IPS-15b (cell line): ENCODE results near the gene LMX1B.
"Not testable (repeated sequence)": the region's sequence is repeated elsewhere in the genome, so short reads cannot be mapped to it uniquely, and the experiment has no call there.

Experiments
- H3K27me3 ChIP-seq: one replicate; pipeline ENCODE4 v1.6.1; 2013; ENCODE audit warnings: low read length; ENCODE audit not compliant: control insufficient read depth, insufficient read depth
- H3K36me3 ChIP-seq: one replicate; pipeline ENCODE4 v1.6.1; 2013; ENCODE audit warnings: low read length; ENCODE audit not compliant: control insufficient read depth, insufficient read depth
- H3K4me1 ChIP-seq: one replicate; pipeline ENCODE4 v1.6.1; 2013; ENCODE audit warnings: mild to moderate bottlenecking, low read length; ENCODE audit not compliant: control insufficient read depth, insufficient read depth
- H3K4me3 ChIP-seq: one replicate; pipeline ENCODE4 v1.5.1; 2013; ENCODE audit warnings: low read depth, low read length
- H3K9ac ChIP-seq: one replicate; pipeline ENCODE4 v1.6.1; 2013; ENCODE audit warnings: low read depth, mild to moderate bottlenecking, low read length
- H3K9me3 ChIP-seq: one replicate; pipeline ENCODE4 v1.6.1; 2013; ENCODE audit warnings: mild to moderate bottlenecking, low read length; ENCODE audit not compliant: control insufficient read depth, insufficient read depth

LMX1B gene

DNA sequence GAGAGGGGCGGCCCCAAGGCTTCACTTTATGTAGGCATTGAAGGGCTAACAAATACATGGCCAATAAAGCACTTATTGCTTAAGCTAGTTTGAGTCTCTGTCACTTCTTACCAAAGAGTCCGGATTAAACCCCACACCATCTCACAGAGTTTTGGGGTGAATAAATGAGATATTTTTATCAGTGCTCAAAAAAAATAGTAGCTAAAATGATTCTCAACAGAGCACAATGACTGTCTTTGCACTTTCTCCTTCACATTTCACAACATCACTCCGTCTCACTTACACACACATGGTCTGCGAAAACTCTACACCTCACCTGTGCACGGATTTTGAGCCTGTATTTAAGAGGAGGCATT is 92.9 kb downstream of the LMX1B start:
- H3K27me3 ChIP-seq: peaks cover 40% of the 10 kb centered on the region
- H3K9me3 ChIP-seq: no peaks in the 10 kb centered on the region
- no peak overlapping the region for H3K9ac ChIP-seq
- no peak overlapping the region for H3K4me3 ChIP-seq
- H3K4me1 ChIP-seq: peaks cover 7% of the 10 kb centered on the region
- no peaks in the 10 kb centered on the region for H3K36me3 ChIP-seq

DNA sequence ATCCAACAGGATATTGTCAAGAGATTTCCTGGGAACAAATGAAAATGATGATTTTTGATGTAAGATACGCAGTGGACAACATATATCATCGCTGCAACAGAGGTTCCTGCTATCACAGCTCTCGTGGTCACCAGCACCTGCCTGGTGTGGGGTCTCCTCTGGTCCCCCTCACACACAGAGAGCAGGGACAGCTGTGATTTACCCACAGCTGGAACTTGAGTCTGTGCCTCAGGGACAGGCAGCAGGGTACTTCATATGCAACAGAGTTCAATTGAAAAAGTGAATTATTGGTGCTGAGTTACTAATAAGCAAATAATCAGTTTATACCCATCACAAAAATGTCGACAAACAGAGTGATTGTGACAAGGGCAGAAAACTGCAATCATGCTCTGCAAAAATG is 93.4 kb downstream of the LMX1B start:
- Histone ChIP-seq H3K9ac (no peak overlapping the region), H3K4me3 (no peak overlapping the region), H3K36me3 (no peaks in the 10 kb centered on the region), H3K9me3 (no peaks in the 10 kb centered on the region), H3K4me1 (peaks cover 7% of the 10 kb centered on the region), H3K27me3 (peaks cover 36% of the 10 kb centered on the region)

DNA sequence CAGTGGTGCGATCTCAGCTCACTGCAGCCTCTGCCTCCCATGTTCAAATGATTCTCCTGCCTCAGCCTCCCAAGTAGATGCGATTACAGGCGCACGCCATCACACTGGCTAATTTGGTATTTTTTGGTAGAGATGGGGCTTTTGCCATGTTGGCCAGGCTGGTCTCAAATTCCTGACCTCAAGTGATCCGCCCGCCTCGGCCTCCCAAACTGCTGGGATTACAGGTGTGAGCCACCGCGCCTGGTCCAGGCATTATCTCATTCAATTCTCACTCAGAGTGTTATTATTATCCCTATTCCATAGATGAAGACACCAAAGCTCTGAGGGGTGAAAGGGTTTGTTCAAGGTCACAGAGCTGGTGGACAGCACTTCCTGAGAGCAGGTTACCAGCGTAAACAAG is 94.0 kb downstream of the LMX1B start:
- H3K4me3 ChIP-seq, H3K9ac ChIP-seq, H3K4me1 ChIP-seq, H3K9me3 ChIP-seq, H3K36me3 ChIP-seq: not testable (repeated sequence)
- H3K27me3 ChIP-seq: peaks cover 33% of the 10 kb centered on the region

DNA sequence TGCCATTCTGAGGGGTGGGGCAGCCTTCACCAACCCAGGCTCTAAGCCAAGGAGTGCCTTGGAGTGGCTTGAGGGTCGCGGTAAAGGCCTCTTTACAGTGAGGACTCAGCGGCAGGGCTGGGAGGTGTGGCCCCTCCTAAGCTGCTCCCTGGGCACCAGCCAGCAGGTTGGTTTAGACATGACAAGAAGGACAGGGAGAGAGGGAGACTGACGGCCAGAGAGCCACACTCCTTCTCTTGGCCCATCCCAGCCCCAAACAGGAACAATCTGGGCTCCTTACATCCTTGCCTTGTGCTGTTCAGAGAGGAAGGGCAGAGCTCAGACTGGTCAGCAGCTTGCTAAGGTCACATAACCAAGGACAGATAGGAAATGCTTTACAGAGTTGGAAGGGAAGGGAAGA is 94.5 kb downstream of the LMX1B start:
- Histone ChIP-seq H3K27me3 (peaks cover 30% of the 10 kb centered on the region), H3K9ac (no peak overlapping the region), H3K4me3 (no peak overlapping the region), H3K36me3 (no peaks in the 10 kb centered on the region), H3K4me1 (peaks cover 4% of the 10 kb centered on the region), H3K9me3 (no peaks in the 10 kb centered on the region)

DNA sequence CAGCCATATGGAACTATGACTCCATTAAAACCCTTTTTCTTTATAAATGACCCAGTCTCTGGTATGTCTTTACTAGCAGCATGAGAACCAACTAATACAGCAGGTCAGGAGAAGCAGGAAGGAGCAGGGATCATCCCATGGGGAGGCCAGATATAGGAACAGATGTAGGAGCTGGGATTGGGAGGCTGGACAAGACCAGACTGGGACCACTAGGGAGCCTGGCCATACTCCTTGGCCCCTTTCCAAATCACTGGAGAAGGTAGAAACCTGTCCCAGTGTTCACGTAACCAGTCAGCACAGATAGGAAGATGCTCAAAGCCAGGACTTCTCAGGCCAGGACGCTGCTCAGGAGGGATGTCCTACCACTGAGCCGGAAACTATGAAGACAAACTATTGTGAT is 95.5 kb downstream of the LMX1B start:
- H3K4me1 ChIP-seq: peaks cover 4% of the 10 kb centered on the region
- no peak overlapping the region for H3K9ac ChIP-seq
- H3K36me3 ChIP-seq: no peaks in the 10 kb centered on the region
- peaks cover 25% of the 10 kb centered on the region for H3K27me3 ChIP-seq
- H3K9me3 ChIP-seq: no peaks in the 10 kb centered on the region
- no peak overlapping the region for H3K4me3 ChIP-seq

DNA sequence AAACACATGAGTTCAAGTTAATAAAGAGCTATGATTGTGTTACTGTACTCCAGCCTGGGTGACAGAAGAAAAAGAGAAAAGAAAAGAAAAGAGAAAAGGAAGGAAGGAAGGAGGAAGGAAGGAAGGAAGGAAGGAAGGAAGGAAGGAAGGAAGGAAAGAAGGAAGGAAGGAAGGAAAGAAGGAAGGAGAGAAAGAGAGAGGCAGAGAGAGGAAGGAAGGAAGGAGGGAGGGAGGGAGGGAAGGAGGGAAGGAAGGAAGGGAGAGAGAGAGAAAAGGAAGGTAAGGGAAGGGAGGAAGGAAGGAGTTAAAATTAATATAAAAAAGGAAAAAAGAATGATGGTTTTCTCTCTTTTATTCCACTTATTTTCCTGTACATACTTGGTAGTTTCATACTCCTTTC is 101.7 kb downstream of the LMX1B start:
- no peak overlapping the region for H3K4me3 ChIP-seq
- no peaks in the 10 kb centered on the region for H3K36me3 ChIP-seq
- H3K9me3 ChIP-seq: no peaks in the 10 kb centered on the region
- H3K4me1 ChIP-seq: no peaks in the 10 kb centered on the region
- H3K9ac ChIP-seq: no peak overlapping the region
- H3K27me3 ChIP-seq: no peaks in the 10 kb centered on the region

DNA sequence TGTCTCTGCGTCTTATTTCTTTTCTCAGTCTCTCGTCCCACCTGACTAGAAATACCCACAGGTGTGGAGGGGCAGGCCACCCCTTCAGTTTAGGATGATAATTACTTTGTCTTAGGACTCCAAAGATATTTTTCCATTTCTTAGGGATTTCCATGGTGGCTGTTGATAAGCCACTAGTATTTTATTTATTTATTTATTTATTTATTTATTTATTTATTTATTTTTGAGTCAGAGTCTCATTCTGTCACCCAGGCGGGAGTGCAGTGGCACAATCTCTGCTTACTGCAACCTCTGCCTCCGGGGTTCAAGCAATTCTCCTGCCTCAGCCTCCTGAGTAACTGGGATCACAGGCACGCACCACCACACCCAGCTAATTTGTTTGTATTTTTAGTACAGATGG is 103.7 kb downstream of the LMX1B start:
- not testable (repeated sequence) for H3K4me3 ChIP-seq, H3K9ac ChIP-seq, H3K36me3 ChIP-seq

DNA sequence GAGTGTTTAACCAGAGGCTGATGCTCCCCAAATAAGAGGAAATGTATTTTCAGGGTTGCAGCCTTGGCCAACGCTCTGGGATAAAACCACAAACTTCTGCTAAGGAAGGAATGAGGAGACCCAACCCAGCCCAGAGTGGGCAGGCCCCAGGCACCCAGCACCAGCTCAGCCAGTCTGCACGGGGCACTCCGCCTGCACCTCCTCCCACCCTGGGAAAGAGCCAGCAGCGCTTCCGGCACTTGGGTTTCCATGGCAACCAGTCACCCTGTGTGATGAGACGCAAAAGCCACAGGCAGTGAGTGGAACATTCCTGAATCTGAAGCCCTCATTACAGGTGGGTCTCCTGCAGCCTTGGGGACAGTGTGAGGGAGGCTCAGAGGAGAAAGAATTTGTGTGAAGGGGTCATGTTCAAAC is 105.9 kb downstream of the LMX1B start:
- H3K27me3 ChIP-seq: peaks cover 21% of the 10 kb centered on the region
- no peak overlapping the region for H3K9ac ChIP-seq
- no peaks in the 10 kb centered on the region for H3K4me1 ChIP-seq
- H3K4me3 ChIP-seq: peak overlapping the region; percentile 3
- no peaks in the 10 kb centered on the region for H3K36me3 ChIP-seq
- no peaks in the 10 kb centered on the region for H3K9me3 ChIP-seq

More for the DNA sequence above, 103.7 kb downstream of the LMX1B start:
- H3K4me1 ChIP-seq, H3K9me3 ChIP-seq, H3K27me3 ChIP-seq: not testable (repeated sequence)

DNA sequence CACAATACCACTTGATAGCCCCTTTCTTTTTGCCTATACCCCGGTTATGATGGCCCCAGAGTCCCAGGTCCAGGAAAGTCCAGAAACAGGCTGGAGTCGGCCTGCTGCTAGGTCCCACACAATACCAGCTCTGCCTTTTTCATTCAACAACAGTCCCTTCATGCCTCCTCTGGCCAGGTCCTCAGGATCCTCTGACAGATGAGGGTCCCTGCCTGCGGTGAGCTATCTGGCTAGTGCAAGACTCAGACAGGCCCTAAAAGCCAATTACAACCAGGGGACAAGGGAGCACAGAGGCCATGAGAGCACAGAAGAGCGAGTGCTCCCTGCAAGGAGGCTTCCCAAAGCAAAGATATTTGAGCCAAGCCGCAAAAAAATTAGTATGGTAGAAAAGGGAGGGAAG is 106.3 kb downstream of the LMX1B start:
- Histone ChIP-seq H3K9me3 (no peaks in the 10 kb centered on the region), H3K4me1 (no peaks in the 10 kb centered on the region), H3K4me3 (no peak overlapping the region), H3K9ac (no peak overlapping the region), H3K27me3 (peaks cover 25% of the 10 kb centered on the region), H3K36me3 (no peaks in the 10 kb centered on the region)

DNA sequence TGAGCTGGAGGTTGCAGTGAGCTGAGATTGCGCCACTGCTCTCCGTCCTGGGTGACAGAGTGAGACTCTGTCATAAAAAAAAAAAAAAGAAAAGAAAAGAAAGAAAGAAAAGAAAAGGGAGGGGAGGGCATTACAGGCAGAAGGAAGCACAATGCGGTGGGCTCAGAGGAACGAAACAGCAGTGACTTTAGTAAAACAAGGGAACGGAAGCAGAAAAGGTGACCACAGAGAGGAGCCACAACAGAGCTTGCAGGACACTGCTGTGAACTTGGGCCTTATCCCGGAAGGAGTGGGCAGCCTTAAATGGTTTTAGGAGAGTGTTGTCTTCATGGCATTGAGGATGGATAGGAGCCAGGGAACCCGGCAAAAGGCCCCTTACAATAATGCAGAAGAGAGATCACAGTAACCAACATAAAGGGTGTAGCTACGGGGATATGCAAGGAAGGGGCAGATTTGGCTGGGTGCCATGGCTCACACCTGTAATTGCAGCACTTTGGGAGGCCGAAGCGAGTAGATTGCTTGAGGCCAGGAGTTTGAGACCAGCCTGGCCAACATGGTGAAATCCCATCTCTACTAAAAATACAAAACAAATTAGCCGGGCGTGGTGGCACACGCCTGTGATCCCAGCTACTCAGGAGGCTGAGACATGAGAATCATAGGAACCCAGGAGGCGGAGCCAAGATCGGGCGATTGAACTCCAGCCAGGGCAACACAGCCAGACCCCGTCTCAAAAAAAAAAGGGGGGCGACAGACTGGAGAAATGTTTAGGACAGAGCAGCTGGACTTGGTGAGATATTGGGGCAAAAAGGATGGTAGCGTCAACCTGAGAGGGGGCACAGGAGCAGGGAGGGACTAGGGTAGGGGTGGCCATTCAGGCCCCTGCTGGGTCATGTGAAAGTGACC is 107.2 kb downstream of the LMX1B start:
- Histone ChIP-seq H3K4me1 (no peaks in the 10 kb centered on the region), H3K36me3 (no peaks in the 10 kb centered on the region)

DNA sequence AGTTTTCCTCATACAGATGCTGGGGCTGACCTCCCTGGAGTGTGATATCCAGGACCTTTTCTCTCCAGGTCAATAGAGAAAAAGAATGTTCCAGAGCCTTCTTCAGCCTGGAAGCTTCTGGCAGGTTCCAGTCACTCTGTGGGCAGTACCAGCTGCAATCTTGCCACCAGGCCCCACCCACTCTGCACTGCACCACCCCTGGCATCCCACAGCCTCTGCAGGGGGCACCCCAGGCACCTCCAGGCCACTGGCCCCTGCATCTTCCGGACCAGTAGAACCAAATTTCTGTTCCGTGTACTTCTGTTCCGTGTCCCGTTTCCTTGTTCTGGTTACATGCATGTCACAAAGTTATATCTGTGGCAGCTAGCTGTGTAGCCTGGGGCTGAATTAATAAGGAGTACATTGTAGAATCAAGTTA is 107.8 kb downstream of the LMX1B start:
- Histone ChIP-seq H3K27me3 (peaks cover 32% of the 10 kb centered on the region), H3K9me3 (no peaks in the 10 kb centered on the region), H3K4me1 (no peaks in the 10 kb centered on the region), H3K4me3 (peak overlapping the region; percentile 51), H3K9ac (no peak overlapping the region), H3K36me3 (no peaks in the 10 kb centered on the region)

More for the DNA sequence above, 107.2 kb downstream of the LMX1B start:
- Histone ChIP-seq H3K4me3 (no peak overlapping the region), H3K27me3 (peaks cover 31% of the 10 kb centered on the region), H3K9me3 (no peaks in the 10 kb centered on the region), H3K9ac (no peak overlapping the region)

DNA sequence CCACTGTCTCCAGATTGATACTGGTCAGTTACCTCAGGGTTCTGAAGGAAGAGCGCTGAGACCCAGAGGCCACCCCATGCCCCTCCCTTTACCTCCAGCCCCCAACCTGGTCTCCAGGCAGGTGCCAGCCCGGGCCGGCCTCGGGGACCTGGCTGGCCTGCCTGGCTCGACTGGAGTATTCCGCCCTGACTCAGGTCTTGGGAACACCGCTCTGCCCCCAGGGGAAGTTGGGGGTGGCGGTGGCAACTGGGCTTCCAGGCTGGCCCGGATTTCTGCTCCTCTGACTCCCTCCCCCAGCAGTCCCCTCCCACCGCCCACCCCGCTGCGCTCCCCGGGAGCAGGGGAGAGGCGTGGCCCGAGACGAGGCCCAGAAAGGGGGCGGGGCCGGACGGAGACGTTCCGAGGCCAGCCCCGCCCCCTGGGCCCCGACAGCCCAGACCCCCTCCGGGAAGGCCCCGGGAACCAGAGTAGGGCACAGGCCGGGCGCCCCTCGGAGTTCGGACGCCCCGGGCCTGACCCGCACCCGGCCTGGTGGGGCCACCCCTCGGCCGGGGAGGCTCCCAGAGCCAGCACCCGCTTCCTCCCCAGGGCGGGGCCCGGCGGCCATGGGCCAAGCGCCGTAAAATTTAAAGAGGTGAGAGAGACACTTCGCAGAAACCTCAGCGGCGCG is 108.7 kb downstream of the LMX1B start:
- no peaks in the 10 kb centered on the region for H3K36me3 ChIP-seq
- no peaks in the 10 kb centered on the region for H3K9me3 ChIP-seq
- peaks cover 32% of the 10 kb centered on the region for H3K27me3 ChIP-seq
- peak overlapping the region; percentile 66 for H3K4me3 ChIP-seq
- no peaks in the 10 kb centered on the region for H3K4me1 ChIP-seq
- H3K9ac ChIP-seq: no peak overlapping the region
